ENCODE measurements around the gene NDUFB4. TPM values are rescaled to one million over a fixed set of nuclear protein-coding genes. Genes with fewer than 3 reads are reported as not detected.

Gene NDUFB4
- 35.0 and 42.3 TPM in 2 replicates for total RNA-seq

DNA sequence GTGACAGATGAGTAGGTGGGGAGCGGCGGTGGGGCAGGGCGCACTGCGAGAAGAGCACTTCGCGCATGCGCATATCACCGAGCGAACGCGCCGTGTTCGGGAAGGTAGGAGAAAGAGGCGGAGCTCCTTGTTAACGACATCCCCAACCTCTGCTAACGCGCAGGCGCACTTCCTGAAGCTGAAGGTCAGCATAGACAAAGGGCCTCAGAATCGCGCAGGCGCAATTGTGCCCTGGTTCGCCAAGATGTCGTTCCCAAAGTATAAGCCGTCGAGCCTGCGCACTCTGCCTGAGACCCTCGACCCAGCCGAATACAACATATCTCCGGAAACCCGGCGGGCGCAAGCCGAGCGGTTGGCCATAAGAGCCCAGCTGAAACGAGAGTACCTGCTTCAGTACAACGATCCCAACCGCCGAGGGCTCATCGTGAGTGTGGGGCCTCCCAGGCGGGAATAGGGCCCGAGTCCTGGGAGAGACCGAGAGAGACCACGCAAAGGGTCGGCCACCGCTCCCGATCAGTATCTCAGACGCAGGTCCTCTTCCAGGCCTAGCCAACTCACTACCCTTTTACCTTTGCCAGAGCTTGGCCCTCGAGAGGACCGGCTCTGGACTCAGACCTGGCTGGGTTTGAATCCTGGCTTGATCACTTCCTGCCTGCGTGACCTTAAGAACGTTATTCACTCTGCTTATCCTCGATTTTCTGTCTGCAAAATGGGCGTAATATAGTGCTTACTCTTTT is at the start of gene NDUFB4:
TSS of gene NDUFB4 (plus strand) at position 221 of the 737 bp plus-strand sequence. CDS start at position 245, 24 bp downstream.

Other genes starting within 250 kb of the NDUFB4 start
- 22.8 and 23.3 TPM in 2 replicates for gene LRRC58, start 247.0 kb upstream of the NDUFB4 start, total RNA-seq
- gene FSTL1, start 145.3 kb upstream of the NDUFB4 start, total RNA-seq: 849 and 1,254 TPM in 2 replicates
- 0.19 TPM in 1 of 2 replicates, not detected in the other for gene HGD, start 85.9 kb downstream of the NDUFB4 start, total RNA-seq
- 13.2 and 16.0 TPM in 2 replicates for gene RABL3, start 146.2 kb downstream of the NDUFB4 start, total RNA-seq
- gene GTF2E1, start 146.4 kb downstream of the NDUFB4 start, total RNA-seq: 12.0 and 14.8 TPM in 2 replicates